Measurements from ENCODE around the gene SMIM22. TPM values are rescaled to one million over a fixed set of nuclear protein-coding genes. Genes with fewer than 3 reads are reported as not detected.

Gene SMIM22
- total RNA-seq, 2 donors from 2014 or later, result not detected

- Histone ChIP-seq H3K4me1 (ENCODE audit: control insufficient read depth, insufficient read depth, low read length) (peaks cover 10% of the 10 kb centered on the region), H3K27ac (ENCODE audit: low read depth, low read length) (no peak overlapping the region), H3K36me3 (ENCODE audit: control insufficient read depth, insufficient read depth, low read length) (no peaks in the 10 kb centered on the region), H3K4me3 (ENCODE audit: low read length) (no peak overlapping the region), H3K27me3 (ENCODE audit: control insufficient read depth, insufficient read depth, low read length, poor library complexity, severe bottlenecking) (no peaks in the 10 kb centered on the region), H3K9ac (ENCODE audit: extremely low read depth, low read length, poor library complexity, severe bottlenecking) (no peak overlapping the region), H3K9me3 (ENCODE audit: control insufficient read depth, low read length) (no peaks in the 10 kb centered on the region)
- TF ChIP-seq CTCF (conservative IDR thresholded peaks at IDR 0.05), result no peak
- no peaks in the 10 kb centered on the region for H3K9me3 Mint-ChIP-seq
- H3K4me3 Mint-ChIP-seq, result no peak overlapping the region
- no peaks in the 10 kb centered on the region for H3K27me3 Mint-ChIP-seq (ENCODE audit: insufficient read depth)
- H3K4me1 Mint-ChIP-seq, result peaks cover 13% of the 10 kb centered on the region
- no peaks in the 10 kb centered on the region for H3K36me3 Mint-ChIP-seq (ENCODE audit: low read depth)
- no peak for DNase-seq
- no peak overlapping the region for H3K27ac Mint-ChIP-seq
- 92 to 97% methylated on average over 5 to 8 of the region's 8 CpGs for WGBS, 2 experiments (ENCODE audit: insufficient coverage in 1 of 2, insufficient read length in 1 of 2)
Measured at GRCh38 chr16:4787068-4787467, 8.1 kb upstream of the SMIM22 start.

DNA sequence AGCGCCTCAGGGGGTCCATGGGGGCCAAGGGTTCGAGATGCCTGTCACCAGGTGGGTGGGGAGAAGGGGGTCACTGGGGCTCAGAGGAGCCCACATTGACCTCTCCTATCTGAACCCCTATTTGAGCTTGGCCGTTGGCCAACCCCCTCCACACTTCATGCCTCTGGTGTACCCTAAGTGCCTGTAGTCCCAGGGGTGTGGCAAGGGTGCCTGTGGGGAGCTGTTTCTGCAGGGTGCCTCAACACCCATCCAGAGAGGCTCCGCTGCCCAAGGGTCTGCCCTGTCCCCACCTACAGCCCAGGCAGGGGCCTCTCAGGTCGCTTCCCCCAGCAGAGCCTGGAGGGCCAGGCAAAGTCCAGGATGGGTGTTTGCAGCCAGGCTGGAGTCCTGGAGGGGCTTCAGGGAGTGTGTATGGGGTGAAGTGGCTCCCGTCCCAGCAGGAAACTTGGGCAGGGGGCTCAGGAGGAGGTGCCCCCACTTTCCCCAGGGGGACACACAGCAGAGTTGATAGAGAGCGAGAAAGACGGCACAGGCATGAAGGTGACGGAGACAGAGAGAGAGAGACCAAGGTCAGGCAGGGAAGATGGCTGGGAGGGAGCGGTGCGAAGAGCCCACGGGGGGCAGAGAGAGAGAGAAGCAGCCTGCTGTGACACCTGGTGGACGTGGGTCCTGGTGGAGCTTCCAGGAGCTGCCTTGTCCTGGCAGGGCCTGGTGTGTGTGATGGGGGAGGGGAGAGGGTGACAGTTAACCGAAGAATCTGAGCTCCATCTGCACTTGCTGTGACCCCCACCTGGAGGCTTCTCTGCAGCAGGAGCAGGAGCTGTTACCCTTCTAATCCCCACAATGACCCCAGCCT is 7.3 kb upstream of the SMIM22 start, which contains the start of gene SEPTIN12:
TSS of gene SEPTIN12 (minus strand) at position 719 of the 856 bp plus-strand sequence. CDS start at position 19, 700 bp downstream.
- peak; percentile 38 for TF ChIP-seq CTCF (conservative IDR thresholded peaks at IDR 0.05)
- Histone ChIP-seq H3K36me3 (ENCODE audit: control insufficient read depth, insufficient read depth, low read length) (no peaks in the 10 kb centered on the region), H3K4me3 (ENCODE audit: low read length) (no peak within 1 kb of the TSS), H3K9me3 (ENCODE audit: control insufficient read depth, low read length) (no peaks in the 10 kb centered on the region), H3K4me1 (ENCODE audit: control insufficient read depth, insufficient read depth, low read length) (peaks cover 10% of the 10 kb centered on the region), H3K27me3 (ENCODE audit: control insufficient read depth, insufficient read depth, low read length, poor library complexity, severe bottlenecking) (no peaks in the 10 kb centered on the region), H3K27ac (ENCODE audit: low read depth, low read length) (peak within 1 kb of the TSS; percentile 32), H3K9ac (ENCODE audit: extremely low read depth, low read length, poor library complexity, severe bottlenecking) (no peak within 1 kb of the TSS)
- Mint-ChIP-seq H3K9me3 (no peaks in the 10 kb centered on the region), H3K4me1 (peaks cover 13% of the 10 kb centered on the region), H3K36me3 (ENCODE audit: low read depth) (no peaks in the 10 kb centered on the region), H3K27me3 (ENCODE audit: insufficient read depth) (no peaks in the 10 kb centered on the region), H3K27ac (peak within 1 kb of the TSS; percentile 81), H3K4me3 (peak within 1 kb of the TSS; percentile 3)
- 76 to 85% methylated on average over 4 to 13 of the region's 14 CpGs for WGBS, 2 experiments (ENCODE audit: insufficient coverage in 1 of 2, insufficient read length in 1 of 2)
- peak; percentile 65 for DNase-seq

DNA sequence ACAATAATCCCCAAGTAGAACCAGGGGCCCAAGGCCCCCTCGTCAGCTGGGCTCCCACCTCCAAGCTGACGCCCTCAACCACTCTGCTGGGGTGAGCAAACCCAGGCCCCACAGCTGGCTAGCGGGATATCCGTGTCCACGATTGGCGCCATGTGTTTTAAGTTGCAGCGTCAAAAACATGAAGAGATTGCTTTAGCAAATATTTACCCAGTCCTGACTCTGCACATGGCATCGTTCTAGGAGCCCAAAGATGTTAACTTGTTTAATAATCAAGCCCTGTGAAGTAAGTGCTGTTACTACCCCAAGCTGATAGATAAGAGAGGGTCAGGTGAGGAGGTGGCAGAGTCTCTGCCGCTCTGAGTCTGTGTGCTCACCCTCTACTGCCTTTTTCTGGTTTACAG is 6.7 kb upstream of the SMIM22 start:
- TF ChIP-seq CTCF (conservative IDR thresholded peaks at IDR 0.05), result no peak
- Mint-ChIP-seq H3K4me3 (peak overlapping the region; percentile 3), H3K36me3 (ENCODE audit: low read depth) (no peaks in the 10 kb centered on the region), H3K27ac (peak overlapping the region; percentile 81), H3K9me3 (no peaks in the 10 kb centered on the region), H3K4me1 (peaks cover 13% of the 10 kb centered on the region), H3K27me3 (ENCODE audit: insufficient read depth) (no peaks in the 10 kb centered on the region)
- no peak overlapping the region for H3K9ac ChIP-seq (ENCODE audit: extremely low read depth, low read length, poor library complexity, severe bottlenecking)
- peaks cover 10% of the 10 kb centered on the region for H3K4me1 ChIP-seq (ENCODE audit: control insufficient read depth, insufficient read depth, low read length)
- peak; percentile 47 for DNase-seq
- no peaks in the 10 kb centered on the region for H3K36me3 ChIP-seq (ENCODE audit: control insufficient read depth, insufficient read depth, low read length)
- no peaks in the 10 kb centered on the region for H3K9me3 ChIP-seq (ENCODE audit: control insufficient read depth, low read length)
- no peak overlapping the region for H3K4me3 ChIP-seq (ENCODE audit: low read length)
- 80 to 86% methylated on average over 8 to 9 of the region's 9 CpGs for WGBS, 2 experiments (ENCODE audit: insufficient coverage in 1 of 2, insufficient read length in 1 of 2)
- peak overlapping the region; percentile 32 for H3K27ac ChIP-seq (ENCODE audit: low read depth, low read length)
- no peaks in the 10 kb centered on the region for H3K27me3 ChIP-seq (ENCODE audit: control insufficient read depth, insufficient read depth, low read length, poor library complexity, severe bottlenecking)

Measured in endodermal cell (in vitro differentiated cells).